ENCODE measurements around the gene TMEM81.

TMEM81 gene

DNA sequence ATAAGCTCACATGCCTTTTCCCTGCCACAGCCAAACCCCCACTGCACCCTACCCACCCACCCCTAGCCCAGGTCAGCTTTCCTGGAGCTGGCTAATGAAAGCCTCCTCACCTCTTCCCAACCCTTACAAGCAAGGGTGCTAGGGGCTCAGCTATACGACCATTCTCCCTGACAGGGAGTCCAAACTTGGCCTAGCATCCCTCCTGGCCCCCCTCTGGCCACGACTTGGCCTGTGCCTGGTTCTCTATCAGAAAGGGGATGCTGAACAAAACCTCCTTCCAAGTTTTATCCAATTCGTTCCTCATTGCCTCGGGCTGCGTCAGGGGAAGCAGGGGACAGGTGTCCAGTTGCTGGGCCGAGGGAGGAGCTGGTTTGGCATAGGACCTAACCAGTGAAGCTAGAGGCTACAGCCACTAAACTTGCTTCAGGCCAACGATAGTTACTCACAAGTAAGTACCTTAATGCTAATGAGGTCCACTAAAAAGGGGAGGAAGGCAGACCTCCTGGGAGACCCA lies 8.6 kb downstream of the TMEM81 start:
- DNase-seq = no peak

DNA sequence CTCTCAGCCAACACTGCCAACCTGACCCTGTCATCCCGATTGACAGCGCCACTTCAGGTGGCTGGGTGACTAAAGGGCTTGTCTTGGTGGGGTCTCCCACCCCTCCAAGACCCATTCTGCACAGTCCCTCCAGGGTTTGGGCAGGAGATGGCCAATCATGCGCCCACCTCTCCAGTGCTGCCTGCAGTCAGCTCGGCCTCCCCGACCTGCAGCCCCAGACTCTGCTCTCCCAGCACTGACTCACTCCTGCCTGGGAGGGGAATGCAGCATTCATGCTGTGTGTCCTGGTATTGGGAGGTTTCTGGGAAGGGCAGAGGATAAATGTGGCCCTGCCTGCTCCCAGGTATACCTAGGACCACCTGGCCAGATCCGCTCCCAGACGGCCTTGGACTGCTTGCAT lies 9.7 kb downstream of the TMEM81 start:
- no peak for DNase-seq

DNA sequence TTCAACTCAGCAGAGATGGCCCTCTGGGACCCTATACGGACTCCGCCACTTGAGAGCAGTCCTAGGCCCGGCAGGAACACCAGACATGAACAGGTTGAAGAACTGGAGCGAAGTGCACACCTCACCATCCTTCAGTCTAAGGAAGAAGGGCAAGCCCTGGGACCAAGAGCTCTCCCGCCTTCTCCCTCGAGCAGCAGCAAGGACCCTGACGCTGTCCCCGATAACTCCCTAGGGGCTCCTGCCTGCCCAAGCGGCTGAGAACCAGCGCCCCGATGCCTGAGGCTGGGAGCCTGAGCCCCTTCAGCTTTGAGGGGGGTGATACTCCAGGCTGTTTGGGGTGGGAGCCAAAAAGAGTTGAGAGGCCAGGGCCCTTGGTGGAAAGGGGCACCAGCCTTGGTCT lies 10.2 kb downstream of the TMEM81 start:
- no peak for DNase-seq

DNA sequence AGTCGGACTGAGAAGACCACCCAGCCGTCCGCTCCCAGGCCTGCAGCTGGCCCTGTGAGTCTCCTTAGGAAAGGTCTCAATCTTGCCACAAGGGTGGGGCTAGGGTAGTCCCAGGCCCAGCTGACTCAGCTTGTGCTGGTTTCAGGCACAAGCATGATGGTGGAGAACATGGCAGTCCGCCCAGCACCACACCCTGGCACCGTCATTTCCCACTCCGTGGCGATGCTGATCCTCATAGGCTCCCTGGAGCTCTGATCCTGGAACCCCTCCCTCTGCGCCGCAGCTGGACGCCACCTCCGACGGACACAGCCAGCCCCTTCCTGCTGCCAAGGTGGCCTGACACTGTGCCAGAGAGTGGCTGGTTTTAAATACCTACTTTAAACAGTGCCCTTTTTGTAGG lies 10.7 kb downstream of the TMEM81 start:
- no peak for DNase-seq

- no peak for DNase-seq
Measured at GRCh38 chr1:205072881-205073280, 11.4 kb downstream of the TMEM81 start.

- DNase-seq = no peak
Measured at GRCh38 chr1:205072286-205072685, 12.0 kb downstream of the TMEM81 start.

DNA sequence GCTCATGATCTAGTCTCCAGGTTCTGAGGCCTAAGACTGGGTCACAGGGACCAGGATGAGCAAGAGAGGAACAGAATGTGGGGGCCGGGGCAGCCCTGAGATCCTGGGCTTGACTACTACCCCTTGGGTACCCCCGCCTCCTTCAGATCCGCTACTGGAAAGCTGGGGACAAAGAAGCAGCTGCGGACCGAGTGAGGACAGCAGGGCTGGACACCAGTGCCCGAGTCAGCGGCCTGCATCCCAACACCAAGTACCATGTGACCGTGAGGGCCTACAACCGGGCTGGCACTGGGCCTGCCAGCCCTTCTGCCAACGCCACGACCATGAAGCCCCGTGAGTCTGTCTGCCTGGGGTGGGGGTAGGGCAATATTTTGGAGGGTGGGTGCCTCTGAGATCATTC lies 12.5 kb downstream of the TMEM81 start:
- no peak for DNase-seq

DNA sequence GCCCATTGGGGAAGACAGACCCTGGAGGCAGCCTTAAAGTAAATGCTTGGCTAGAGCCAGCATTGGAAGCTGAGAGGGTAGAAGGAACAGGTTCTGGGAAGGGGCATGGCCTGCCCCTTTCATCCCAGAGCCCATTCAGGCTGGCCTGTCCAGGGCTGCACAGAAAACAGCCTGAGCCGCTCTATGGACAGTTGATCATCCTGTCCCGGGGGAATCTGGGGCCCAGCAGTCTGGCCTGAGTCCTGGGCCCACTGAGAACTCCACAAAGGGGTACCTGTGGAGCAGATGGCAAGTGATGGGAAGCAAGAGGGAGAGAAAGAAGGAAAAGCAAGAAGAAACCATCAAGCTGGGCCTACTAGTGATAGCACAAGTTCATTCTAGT lies 13.2 kb downstream of the TMEM81 start:
- no peak for DNase-seq

DNA sequence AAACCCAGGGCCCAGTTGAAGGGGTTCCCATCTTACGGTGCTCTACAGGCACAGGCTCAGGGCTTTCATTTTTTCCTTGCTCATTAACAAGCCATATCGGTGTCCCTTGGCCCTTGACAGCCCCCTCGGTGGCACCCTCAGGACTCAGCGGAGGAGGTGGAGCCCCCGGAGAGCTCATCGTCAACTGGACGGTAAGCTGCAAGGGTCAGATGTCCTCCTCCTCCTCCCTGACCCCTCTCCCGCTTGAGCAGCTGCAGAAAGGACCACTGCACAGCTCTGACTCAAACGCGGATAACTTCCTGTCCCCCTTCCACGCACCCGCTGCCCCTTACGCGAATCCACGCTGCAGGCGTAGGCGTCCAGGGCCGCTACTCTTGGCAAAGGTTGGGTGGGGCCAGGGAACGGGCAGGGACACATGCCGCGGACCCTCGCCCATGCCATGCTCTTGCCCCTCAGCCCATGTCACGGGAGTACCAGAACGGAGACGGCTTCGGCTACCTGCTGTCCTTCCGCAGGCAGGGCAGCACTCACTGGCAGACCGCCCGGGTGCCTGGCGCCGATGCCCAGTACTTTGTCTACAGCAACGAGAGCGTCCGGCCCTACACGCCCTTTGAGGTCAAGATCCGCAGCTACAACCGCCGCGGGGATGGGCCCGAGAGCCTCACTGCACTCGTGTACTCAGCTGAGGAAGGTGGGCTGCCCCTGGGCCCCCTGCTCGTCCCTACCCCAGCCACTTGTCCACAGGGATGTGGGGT lies 14.7 kb downstream of the TMEM81 start:
- DNase-seq = no peak

GRCh38 chr1:205068457-205069040 lies 15.7 kb downstream of the TMEM81 start:
- no peak for DNase-seq

GRCh38 chr1:205068001-205068400 lies 16.3 kb downstream of the TMEM81 start:
- DNase-seq = no peak

DNA sequence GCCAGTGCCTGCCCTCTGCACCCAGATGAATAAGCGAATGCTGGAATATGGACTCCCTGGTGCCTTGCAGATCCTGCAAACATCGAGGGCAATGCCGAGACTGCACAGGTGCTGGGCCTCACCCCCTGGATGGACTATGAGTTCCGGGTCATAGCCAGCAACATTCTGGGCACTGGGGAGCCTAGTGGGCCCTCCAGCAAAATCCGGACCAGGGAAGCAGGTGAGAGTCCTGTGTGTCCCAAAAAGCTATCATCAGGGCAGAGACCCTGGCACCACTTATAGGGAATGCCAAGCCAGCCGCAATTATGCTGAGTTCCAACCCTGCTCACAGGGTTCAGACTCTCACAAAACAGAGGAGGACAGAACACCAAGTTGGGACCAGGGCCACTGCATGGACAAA lies 17.2 kb downstream of the TMEM81 start:
- DNase-seq = no peak

DNA sequence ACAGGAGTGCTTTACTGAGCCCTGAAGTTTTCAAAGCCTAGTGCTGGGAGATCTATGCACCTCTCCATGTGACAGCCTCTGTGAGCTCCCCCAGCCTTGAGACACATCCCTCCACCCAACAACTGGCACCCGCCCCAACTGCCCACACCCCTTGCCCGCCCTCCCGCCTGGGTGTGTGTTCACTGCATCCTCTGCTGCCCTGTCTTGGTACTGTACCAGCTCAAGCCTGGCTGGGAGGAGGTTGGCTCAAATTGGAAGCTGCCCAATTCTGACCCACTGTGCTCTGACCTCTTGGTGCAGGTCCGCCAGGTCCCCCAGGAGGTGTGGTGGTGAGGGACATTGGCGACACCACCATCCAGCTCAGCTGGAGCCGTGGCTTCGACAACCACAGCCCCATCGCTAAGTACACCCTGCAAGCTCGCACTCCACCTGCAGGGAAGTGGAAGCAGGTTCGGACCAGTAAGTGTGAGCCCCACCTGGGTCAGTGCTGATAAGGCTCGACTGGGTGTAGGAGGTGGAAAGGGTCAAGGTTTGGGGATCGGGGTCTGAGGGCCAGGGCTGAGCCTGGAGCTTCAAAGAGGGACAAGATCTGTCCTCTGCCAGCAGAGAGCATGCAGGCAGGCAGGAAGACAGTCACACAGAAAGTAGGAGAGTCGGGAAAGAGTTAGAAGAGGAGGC lies 18.0 kb downstream of the TMEM81 start:
- DNase-seq = peak in 1 of 2 experiments; percentile 12

GRCh38 chr1:205065666-205066065 lies 18.6 kb downstream of the TMEM81 start:
- no peak for DNase-seq

GRCh38 chr1:205064741-205065316 lies 19.4 kb downstream of the TMEM81 start:
- DNase-seq = no peak

GRCh38 chr1:205064301-205064700 lies 20.0 kb downstream of the TMEM81 start:
- DNase-seq = no peak

DNA sequence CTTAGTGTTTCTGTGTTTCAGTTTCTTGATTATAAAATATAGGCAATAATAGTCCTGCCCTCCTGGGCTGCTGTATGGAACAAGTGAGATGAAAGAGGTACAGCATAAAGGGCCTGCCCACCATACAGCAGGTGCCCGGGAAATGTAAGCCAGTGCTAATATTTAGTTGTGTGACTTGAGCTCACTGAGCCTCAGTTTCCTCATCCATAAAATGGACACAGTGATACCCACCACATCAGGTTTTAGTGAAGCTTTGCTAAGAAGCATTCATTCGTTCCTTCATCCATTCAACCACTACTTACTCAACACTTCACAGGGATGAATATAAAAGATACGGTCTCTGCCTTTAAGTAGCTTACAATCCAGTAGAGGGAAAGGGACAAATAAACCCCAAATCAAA lies 21.4 kb downstream of the TMEM81 start:
- DNase-seq = no peak

DNA sequence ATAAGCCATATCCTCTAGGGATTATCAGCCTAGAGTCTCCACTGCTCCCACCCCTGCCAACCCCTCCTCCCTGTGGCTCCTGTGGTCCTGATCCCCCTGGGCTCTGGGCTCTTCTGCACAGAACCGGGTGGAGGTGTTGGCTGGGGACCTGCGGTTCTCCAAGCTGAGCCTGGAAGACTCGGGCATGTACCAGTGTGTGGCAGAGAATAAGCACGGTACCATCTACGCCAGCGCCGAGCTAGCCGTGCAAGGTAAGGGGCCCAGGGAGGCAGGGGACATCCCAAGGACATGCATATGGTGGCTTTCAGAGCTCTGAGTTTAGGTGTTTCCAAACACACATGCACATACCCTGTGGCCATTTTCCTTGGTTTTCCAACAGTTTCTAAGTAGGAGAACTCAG lies 21.9 kb downstream of the TMEM81 start:
- DNase-seq = no peak

- DNase-seq = peak; percentile 63 to 67
Measured at GRCh38 chr1:205061665-205062069, 22.6 kb downstream of the TMEM81 start.

GRCh38 chr1:205061227-205061626 lies 23.0 kb downstream of the TMEM81 start:
- DNase-seq = no peak

- no peak for DNase-seq
Measured at GRCh38 chr1:205060746-205061145, 23.5 kb downstream of the TMEM81 start.

- no peak for DNase-seq
Measured at GRCh38 chr1:205059660-205060059, 24.6 kb downstream of the TMEM81 start.

DNA sequence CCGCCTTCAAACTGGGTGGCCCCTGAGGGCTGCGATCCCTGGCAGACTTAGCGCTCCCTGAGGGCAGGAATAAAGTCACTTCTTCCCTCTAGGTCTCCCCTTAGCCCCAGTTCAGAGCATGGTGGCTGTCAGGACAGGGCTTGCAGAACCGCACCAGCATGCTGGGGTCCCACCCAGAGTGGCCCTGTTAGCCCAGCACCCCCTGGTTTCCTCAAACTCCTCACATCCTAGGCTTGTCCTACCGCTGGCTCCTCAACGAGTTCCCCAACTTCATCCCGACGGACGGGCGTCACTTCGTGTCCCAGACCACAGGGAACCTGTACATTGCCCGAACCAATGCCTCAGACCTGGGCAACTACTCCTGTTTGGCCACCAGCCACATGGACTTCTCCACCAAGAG lies 25.4 kb downstream of the TMEM81 start:
- DNase-seq = no peak

Measured in SHP77 (cell line).